Cardiac septum (tissue), 1 donor: ENCODE data around the gene MFAP3L. TPM values are rescaled to one million over a fixed set of nuclear protein-coding genes. Genes with fewer than 3 reads are reported as not detected.
"Not testable (repeated sequence)": the region's sequence is repeated elsewhere in the genome, so short reads cannot be mapped to it uniquely, and the experiment has no call there.

ENCODE experiments used
- DNase-seq: peaks from one replicate; pipeline ENCODE4 v3.0.0-alpha.2; 2020; ENCODE audit warnings: low spot score
- intact Hi-C: fragments of 100-400 bp; cut with DNase I; formaldehyde crosslinking; loops from one replicate; pipeline ENCODE4 v1.14.0; 2022
- total RNA-seq: library from RNA; stranded (reverse); fragmentation: NEBNext Ultra II Directional; extraction: Animal tissue kit (Norgen Biotek cat#: 25700); gene quantifications from one replicate; pipeline ENCODE4 v1.2.1, GENCODE V29; 2021
- donor health status: DM: no; HTN: no; CAD: no.

MFAP3L gene
- total RNA-seq, 1 donor from 2014 or later: 1.2 TPM

DNA sequence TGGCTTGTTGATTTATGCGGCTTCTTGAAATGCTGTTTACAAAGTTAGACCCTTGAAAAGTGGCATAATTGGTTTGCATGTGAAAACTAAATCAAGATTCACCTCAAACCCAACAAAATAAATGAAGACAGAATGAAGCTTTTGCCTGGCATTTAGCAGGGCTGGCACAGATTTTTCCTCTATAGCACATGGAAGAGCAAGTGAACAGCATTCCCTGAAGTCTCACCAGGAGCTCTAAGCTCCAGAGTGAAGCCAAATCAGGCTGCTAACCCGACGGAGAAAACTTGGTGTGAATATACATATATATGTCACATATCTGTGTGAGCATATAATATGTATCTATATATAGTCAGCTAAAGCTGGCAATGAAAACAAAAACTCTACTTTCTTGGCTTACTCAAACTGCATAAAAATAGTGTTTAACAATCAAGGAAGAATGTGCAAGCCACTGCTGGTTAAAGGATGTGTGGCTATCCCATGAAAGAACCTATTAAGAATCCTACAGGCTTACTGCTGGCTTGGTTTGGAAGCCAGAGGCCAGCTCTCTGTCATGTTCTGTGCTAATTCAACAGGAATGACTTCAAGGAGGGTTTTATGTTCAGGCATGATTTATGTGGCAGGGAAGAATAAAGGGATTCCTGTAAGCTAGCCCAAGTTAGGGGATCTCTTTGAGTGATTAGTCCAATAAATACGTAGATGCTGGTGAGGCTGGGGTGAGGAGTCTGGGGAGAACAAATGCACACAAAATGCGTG is 69.9 kb downstream of the MFAP3L start:
- no peak for DNase-seq
- intact Hi-C loops: no loop called here

DNA sequence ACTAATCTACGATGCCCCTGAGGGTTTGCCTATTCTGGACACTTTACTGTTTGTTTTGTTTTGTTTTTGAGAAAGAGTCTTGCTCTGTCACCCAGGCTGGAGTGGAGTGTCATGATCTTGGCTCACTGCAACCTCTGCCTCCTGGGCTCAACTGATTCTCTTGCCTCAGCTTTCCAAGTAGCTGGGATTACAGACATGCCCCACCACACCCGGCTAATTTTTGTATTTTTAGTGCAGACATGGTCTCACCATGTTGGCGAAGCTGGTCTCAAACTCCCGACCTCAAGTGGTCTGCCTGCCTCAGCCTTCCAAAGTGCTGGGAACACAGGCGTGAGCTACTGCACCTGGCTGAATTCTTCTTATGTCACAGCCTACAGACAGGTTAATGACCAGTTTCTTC is 70.7 kb downstream of the MFAP3L start:
- intact Hi-C loops: no loop called here
- no peak for DNase-seq

- intact Hi-C loops: no loop called here
- DNase-seq: no peak
Measured at GRCh38 chr4:169952236-169953002, 73.8 kb downstream of the MFAP3L start.

DNA sequence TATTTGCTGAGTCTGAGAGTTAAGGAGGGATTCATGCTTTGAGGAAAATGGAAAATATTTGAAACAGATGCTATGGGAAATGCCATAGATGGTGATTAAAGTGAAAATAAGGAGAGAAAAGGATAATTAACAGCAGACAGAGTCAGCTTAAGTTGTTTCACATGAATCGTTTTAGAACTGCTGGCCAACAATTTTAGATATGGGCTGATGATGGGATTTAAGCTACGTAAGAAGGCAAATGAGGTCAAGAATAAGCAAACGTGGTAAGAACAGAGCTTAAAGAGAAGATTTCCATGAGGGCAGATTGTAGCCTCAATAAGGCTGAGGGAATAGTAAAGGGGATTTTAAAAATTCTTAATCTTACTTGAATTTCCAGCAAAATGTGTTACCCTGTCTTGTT is 77.9 kb downstream of the MFAP3L start:
- intact Hi-C loops: no loop called here
- no peak for DNase-seq

GRCh38 chr4:169945636-169946035 is 80.6 kb downstream of the MFAP3L start:
- no peak for DNase-seq

GRCh38 chr4:169943601-169944000 is 82.6 kb downstream of the MFAP3L start:
- intact Hi-C loops, DNase-seq: not testable (repeated sequence)

More at GRCh38 chr4:169945636-169946035, 80.6 kb downstream of the MFAP3L start:
- intact Hi-C loops: no loop called here

DNA sequence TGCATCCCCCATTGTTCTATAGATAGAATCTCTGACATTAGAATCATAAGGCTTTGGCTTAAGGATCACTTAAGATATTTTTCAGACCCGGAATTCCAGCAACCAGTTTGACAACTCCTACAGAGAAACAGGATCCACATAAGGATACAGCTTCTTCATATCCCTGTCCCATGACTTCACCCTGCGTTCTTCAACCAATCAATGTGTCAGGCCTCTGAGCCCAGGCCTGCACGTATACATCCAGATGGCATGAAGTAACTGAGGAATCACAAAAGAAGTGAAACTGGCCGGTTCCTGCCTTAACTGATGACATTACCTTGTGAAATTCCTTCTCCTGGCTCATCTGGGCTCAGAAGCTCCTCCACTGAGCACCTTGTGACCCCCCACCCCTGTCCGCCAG is 85.1 kb downstream of the MFAP3L start:
- intact Hi-C loops: no loop called here
- no peak for DNase-seq

DNA sequence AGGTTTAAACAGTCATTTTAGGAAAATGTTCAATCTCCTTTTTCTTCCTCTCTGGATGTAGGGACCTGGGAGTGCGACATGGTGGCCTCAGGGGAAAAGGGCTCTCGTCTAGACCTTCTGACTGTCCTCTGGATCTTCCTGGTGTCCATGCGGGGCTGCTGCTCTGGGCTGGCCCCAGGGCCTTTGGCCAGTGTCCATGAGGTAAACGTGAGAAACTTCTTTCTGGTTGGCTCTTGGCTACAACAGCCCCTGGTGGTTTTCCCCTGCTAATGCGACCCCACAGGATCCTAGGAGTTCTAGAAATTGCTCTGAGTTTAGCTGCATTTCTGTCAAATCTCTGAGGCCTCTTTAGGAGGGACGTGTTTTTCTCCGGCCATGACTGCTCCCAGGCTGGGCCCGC is 85.7 kb downstream of the MFAP3L start:
- intact Hi-C loops: no loop called here
- DNase-seq: no peak

Other genes with a start within 250 kb of the MFAP3L start
- 2.0 TPM for gene AADAT, start 63.6 kb upstream of the MFAP3L start, total RNA-seq